ENCODE results near the gene GOLGA8N. TPM values are rescaled to one million over a fixed set of nuclear protein-coding genes. Genes with fewer than 3 reads are reported as not detected.

GOLGA8N gene
- total RNA-seq, 1 donor from 2014 or later = 14.3 TPM

GRCh38 chr15:32656091-32656490, 62.8 kb downstream of the GOLGA8N start:
- H3K27ac ChIP-seq = no peak overlapping the region
- no peaks in the 10 kb centered on the region for H3K9me3 ChIP-seq
- no peaks in the 10 kb centered on the region for H3K36me3 ChIP-seq
- H3K27me3 ChIP-seq (ENCODE audit: low read depth) = no peaks in the 10 kb centered on the region
- no peak overlapping the region for H3K4me3 ChIP-seq
- DNase-seq (no peak), ATAC-seq (no peak)
- H3K4me1 ChIP-seq = no peaks in the 10 kb centered on the region
- TF ChIP-seq CTCF (IDR thresholded peaks at IDR 0.05) = no peak
- intact Hi-C loops (cut with DNase I) = no loop called here

- Histone ChIP-seq H3K36me3 (no peaks in the 10 kb centered on the region), H3K27me3 (ENCODE audit: low read depth) (no peaks in the 10 kb centered on the region), H3K9me3 (no peaks in the 10 kb centered on the region), H3K4me1 (no peaks in the 10 kb centered on the region), H3K27ac (no peak overlapping the region), H3K4me3 (no peak overlapping the region)
- DNase-seq (no peak), ATAC-seq (no peak)
- intact Hi-C loops (cut with DNase I) = no loop called here
- no peak for TF ChIP-seq CTCF (IDR thresholded peaks at IDR 0.05)
These were observed 63.2 kb downstream of the GOLGA8N start for GRCh38 chr15:32656496-32656895.

Other genes with a start within 250 kb of the GOLGA8N start
- gene GOLGA8K, start 190.2 kb upstream of the GOLGA8N start, total RNA-seq = 1.9 TPM
- gene GOLGA8O, start 137.8 kb upstream of the GOLGA8N start, total RNA-seq = not detected
- 4.9 TPM for gene ARHGAP11A, start 22.0 kb downstream of the GOLGA8N start, total RNA-seq
- 0.65 TPM for gene SCG5, start 48.3 kb downstream of the GOLGA8N start, total RNA-seq
- gene GREM1, start 124.5 kb downstream of the GOLGA8N start, total RNA-seq = 3.1 TPM